DND-41 (cell line): Measurements from ENCODE around the gene ADARB2.

ENCODE experiments used
- CTCF ChIP-seq: IDR thresholded peaks from 2 replicates; pipeline ENCODE4 v1.5.1; 2012; ENCODE audit warnings: borderline replicate concordance, low read length, moderate library complexity, mild to moderate bottlenecking; ENCODE audit not compliant: poor library complexity, severe bottlenecking; ENCODE audit errors: extremely low read depth
- EZH2 ChIP-seq: IDR thresholded peaks from 3 replicates; pipeline ENCODE4 v1.6.1; 2012; ENCODE audit warnings: borderline replicate concordance, low read depth, mild to moderate bottlenecking, moderate library complexity, low read length, inconsistent platforms; ENCODE audit not compliant: severe bottlenecking

- TF ChIP-seq CTCF (no peak), EZH2 (no peak)
Measured at GRCh38 chr10:1752153-1752552, 14.8 kb upstream of the ADARB2 start.
